GM19193 (cell line): ENCODE results near the gene MLN.

ENCODE experiments used
- POLR2A ChIP-seq: IDR thresholded peaks from 4 replicates; pipeline ENCODE4 v1.6.1; 2011; ENCODE audit not compliant: insufficient read depth, insufficient read length; ENCODE audit errors: extremely low read depth

MLN gene

GRCh38 chr6:33777398-33778388, 26.1 kb downstream of the MLN start:
- TF ChIP-seq POLR2A, result no peak

- TF ChIP-seq POLR2A, result no peak
Measured at GRCh38 chr6:33776764-33777163, 27.0 kb downstream of the MLN start.

- TF ChIP-seq POLR2A, result no peak
Measured at GRCh38 chr6:33776186-33776585, 27.6 kb downstream of the MLN start.

GRCh38 chr6:33774774-33775173, 29.0 kb downstream of the MLN start:
- TF ChIP-seq POLR2A, result no peak

- no peak for TF ChIP-seq POLR2A
Measured at GRCh38 chr6:33772902-33773472, 30.8 kb downstream of the MLN start.

- peak; percentile 3 for TF ChIP-seq POLR2A
Measured at GRCh38 chr6:33772082-33772830, 31.5 kb downstream of the MLN start.

- TF ChIP-seq POLR2A, result peak; percentile 28
Measured at GRCh38 chr6:33771146-33772081, 32.4 kb downstream of the MLN start.

GRCh38 chr6:33770833-33771145, 33.0 kb downstream of the MLN start:
- no peak for TF ChIP-seq POLR2A

- peak; percentile 20 for TF ChIP-seq POLR2A
Measured at GRCh38 chr6:33770124-33770832, 33.5 kb downstream of the MLN start.

- no peak for TF ChIP-seq POLR2A
Measured at GRCh38 chr6:33769248-33769821, 34.5 kb downstream of the MLN start.

GRCh38 chr6:33768644-33769120, 35.1 kb downstream of the MLN start:
- no peak for TF ChIP-seq POLR2A

GRCh38 chr6:33766921-33767907, 36.6 kb downstream of the MLN start:
- no peak for TF ChIP-seq POLR2A
